CD8-positive, alpha-beta memory T cell (primary cell): ENCODE results near the gene CDK16. TPM values are rescaled to one million over a fixed set of nuclear protein-coding genes. Genes with fewer than 3 reads are reported as not detected.

ENCODE experiments used
- CTCF ChIA-PET: fragments of 350-600 bp; sonication (Branson Sonifier 250); formaldehyde crosslinking; loops from one replicate; lab custom pipeline; 2021; ENCODE audit warnings: antibody characterized with exemption; lab: Charles Lee
- POLR2A ChIA-PET: fragments of 350-600 bp; sonication (Branson Sonifier 250); formaldehyde crosslinking; loops from one replicate; lab custom pipeline; 2021; ENCODE audit warnings: antibody characterized with exemption; lab: Charles Lee
- DNase-seq, 5 donors: peaks; one replicate each; pipeline versions ENCODE4 v3.0.0 to v3.0.0-alpha.2; 2020 to 2022; ENCODE audit warnings: mixed read lengths in 1 of 5
- H3K27ac ChIP-seq: one replicate; pipeline ENCODE4 v1.7.0; 2013; ENCODE audit warnings: low read depth, mild to moderate bottlenecking, low read length, moderate library complexity
- H3K27me3 ChIP-seq: 2 replicates; pipeline ENCODE4 v1.7.0; 2013; ENCODE audit warnings: low read length, mild to moderate bottlenecking; ENCODE audit not compliant: insufficient read depth, poor library complexity, severe bottlenecking
- H3K36me3 ChIP-seq: 2 replicates; pipeline ENCODE4 v1.7.0; 2013; ENCODE audit warnings: mild to moderate bottlenecking, low read length, moderate library complexity; ENCODE audit not compliant: insufficient read depth
- H3K4me1 ChIP-seq: 2 replicates; pipeline ENCODE4 v1.7.0; 2013; ENCODE audit warnings: mild to moderate bottlenecking, low read length, moderate library complexity; ENCODE audit not compliant: insufficient read depth
- H3K4me3 ChIP-seq: 2 replicates; pipeline ENCODE4 v1.7.0; 2013; ENCODE audit warnings: mild to moderate bottlenecking, low read length
- H3K9me3 ChIP-seq: 2 replicates; pipeline ENCODE4 v1.7.0; 2013; ENCODE audit warnings: mild to moderate bottlenecking, low read length
- H3K27ac Mint-ChIP-seq, 8 donors: one replicate each; pipeline ENCODE4 v1.8.0; 2020 to 2021; ENCODE audit warnings: mixed read lengths in 8 of 8, mild to moderate bottlenecking in 6 of 8, inconsistent platforms in 3 of 8, moderate library complexity in 3 of 8
- H3K27me3 Mint-ChIP-seq, 2 donors: one replicate each; pipeline ENCODE4 v1.8.0; 2020 to 2021; ENCODE audit warnings: mixed read lengths in 2 of 2, mild to moderate bottlenecking in 1 of 2, moderate library complexity in 1 of 2
- H3K36me3 Mint-ChIP-seq, 3 donors: one replicate each; pipeline ENCODE4 v1.8.0; 2020 to 2021; ENCODE audit warnings: mixed read lengths in 3 of 3, inconsistent platforms in 1 of 3, mild to moderate bottlenecking in 1 of 3
- H3K4me1 Mint-ChIP-seq, 3 donors: one replicate each; pipeline ENCODE4 v1.8.0; 2020 to 2021; ENCODE audit warnings: mixed read lengths in 3 of 3, inconsistent platforms in 1 of 3, mild to moderate bottlenecking in 1 of 3
- H3K4me3 Mint-ChIP-seq, 7 donors: one replicate each; pipeline ENCODE4 v1.8.0; 2020 to 2021; ENCODE audit warnings: mixed read lengths in 7 of 7, mild to moderate bottlenecking in 6 of 7, moderate library complexity in 4 of 7, inconsistent platforms in 2 of 7
- H3K9me3 Mint-ChIP-seq, 5 donors: one replicate each; pipeline ENCODE4 v1.8.0; 2020 to 2022; ENCODE audit warnings: mixed read lengths in 5 of 5, mild to moderate bottlenecking in 3 of 5, moderate library complexity in 2 of 5, inconsistent platforms in 1 of 5
- polyA plus RNA-seq: library from polyadenylated mRNA; unstranded; fragments of 300-500 nt; fragmentation: Illumina TruSeq; gene quantifications from one replicate; pipeline ENCODE4 v1.2.3, GENCODE V29; 2021
- total RNA-seq, 2 experiments: library from RNA; stranded (reverse); gene quantifications; one replicate each; pipeline ENCODE4 v1.2.3, GENCODE V29; 2021

The CDK16 gene
- total RNA-seq (10 to 100 TPM; 48.2 to 49.1 TPM), polyA plus RNA-seq (14.5 TPM)

- Histone ChIP-seq H3K27me3 (no peaks in the 10 kb centered on the region), H3K4me1 (peaks cover 20% of the 10 kb centered on the region), H3K9me3 (no peaks in the 10 kb centered on the region), H3K36me3 (peaks cover 13% of the 10 kb centered on the region), H3K4me3 (peak within 1 kb of the TSS; percentile 78), H3K27ac (peak within 1 kb of the TSS; percentile 93)
- DNase-seq: peak; percentile 55 to 91 (median 85)
- ChIA-PET POLR2A (interaction anchor here (0.9 to 2.8 kb wide), 9 partner anchors 10 to 166 kb away, joined by 3 to 65 read pairs (median 4); partner anchors contain the start of genes NDUFB11, RBM10 and USP11), CTCF (interaction anchor here (0.9 to 1.3 kb wide), 3 partner anchors 27 to 167 kb away, joined by 3 to 4 read pairs (median 3); no protein-coding TSS in a partner anchor)
- H3K9me3 Mint-ChIP-seq: no peaks in the 10 kb centered on the region
- peak within 1 kb of the TSS; percentile 91 to 97 (median 96) for H3K4me3 Mint-ChIP-seq
- peaks cover 37 to 48% (median 37%) of the 10 kb centered on the region in 3 donors for H3K4me1 Mint-ChIP-seq
- peaks cover 0 to 2% of the 10 kb centered on the region in 2 donors for H3K27me3 Mint-ChIP-seq
- H3K27ac Mint-ChIP-seq: peak within 1 kb of the TSS; percentile 96 to 100 (median 99)
- peaks cover 4 to 51% (median 8%) of the 10 kb centered on the region in 3 donors for H3K36me3 Mint-ChIP-seq
These were observed at the start of gene CDK16 for GRCh38 chrX:47218280-47218919. TSS of gene CDK16 (plus strand) at chrX:47218681. CDS start at chrX:47223558, 4,877 bp downstream.

GRCh38 chrX:47169273-47169672 lies 49.2 kb upstream of the CDK16 start:
- no peaks in the 10 kb centered on the region for H3K27me3 ChIP-seq
- Mint-ChIP-seq H3K27ac (no peak overlapping the region), H3K9me3 (no peaks in the 10 kb centered on the region), H3K4me3 (no peak overlapping the region), H3K27me3 (peaks cover 0 to 7% of the 10 kb centered on the region in 2 donors), H3K4me1 (peaks cover 0 to 14% (median 1%) of the 10 kb centered on the region in 3 donors), H3K36me3 (peaks cover 0 to 55% (median 0%) of the 10 kb centered on the region in 3 donors)
- ChIA-PET CTCF (no interaction called here), POLR2A (no interaction called here)
- no peak overlapping the region for H3K4me3 ChIP-seq
- H3K4me1 ChIP-seq: no peaks in the 10 kb centered on the region
- H3K36me3 ChIP-seq: peaks cover 8% of the 10 kb centered on the region
- H3K27ac ChIP-seq: no peak overlapping the region
- H3K9me3 ChIP-seq: no peaks in the 10 kb centered on the region
- DNase-seq: no peak

DNA sequence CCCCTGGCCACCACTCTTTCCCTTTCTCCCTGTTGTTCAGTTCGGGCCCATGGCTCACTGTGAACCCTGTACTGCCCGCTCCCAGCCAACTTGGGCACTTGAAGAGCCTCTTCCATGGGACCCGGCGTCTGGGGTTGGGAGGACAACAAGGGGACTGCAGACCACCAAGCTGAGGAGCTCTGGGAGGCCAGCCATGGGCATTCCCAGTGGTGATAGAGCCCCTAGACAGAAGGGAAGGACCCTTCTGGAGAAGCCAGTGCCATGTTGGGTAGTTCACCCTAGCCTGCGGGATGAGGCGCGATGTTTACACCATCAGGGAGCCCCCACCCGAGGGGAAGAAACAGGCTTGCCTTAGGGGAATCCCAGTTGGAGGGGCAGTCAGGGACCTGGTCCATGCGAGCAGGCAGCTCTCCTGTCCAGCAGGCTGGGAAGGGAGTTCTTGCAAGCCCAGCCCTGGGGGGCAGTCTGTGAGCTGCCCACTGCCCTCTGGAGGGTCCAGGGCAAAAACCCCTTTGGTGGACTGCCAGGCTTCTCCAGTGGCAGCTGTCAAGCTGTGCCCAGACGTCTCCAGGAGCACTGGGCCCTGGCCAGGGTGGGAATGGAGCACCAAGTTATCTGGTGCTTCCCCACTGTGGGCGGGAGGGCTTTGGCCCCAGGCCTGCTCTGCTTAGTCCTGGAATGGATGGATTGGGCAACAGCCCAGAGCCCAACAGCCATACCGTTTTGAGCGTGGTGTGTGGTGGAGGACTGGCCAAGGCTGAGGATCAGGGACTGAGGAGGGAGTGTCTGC lies 48.6 kb upstream of the CDK16 start:
- Mint-ChIP-seq H3K4me3 (no peak overlapping the region), H3K36me3 (peaks cover 0 to 56% (median 0%) of the 10 kb centered on the region in 3 donors), H3K9me3 (no peaks in the 10 kb centered on the region), H3K4me1 (peaks cover 0 to 10% (median 1%) of the 10 kb centered on the region in 3 donors), H3K27me3 (peaks cover 0 to 7% of the 10 kb centered on the region in 2 donors), H3K27ac (peak overlapping the region in 2 of 8 donors; percentile 78 to 93)
- peaks cover 9% of the 10 kb centered on the region for H3K36me3 ChIP-seq
- H3K27me3 ChIP-seq: no peaks in the 10 kb centered on the region
- H3K9me3 ChIP-seq: no peaks in the 10 kb centered on the region
- ChIA-PET POLR2A (no interaction called here), CTCF (no interaction called here)
- no peak overlapping the region for H3K4me3 ChIP-seq
- H3K4me1 ChIP-seq: no peaks in the 10 kb centered on the region
- H3K27ac ChIP-seq: no peak overlapping the region
- DNase-seq: no peak

- DNase-seq: no peak
- Mint-ChIP-seq H3K27ac (no peak overlapping the region), H3K4me3 (no peak overlapping the region), H3K9me3 (no peaks in the 10 kb centered on the region), H3K36me3 (peaks cover 0 to 61% (median 0%) of the 10 kb centered on the region in 3 donors), H3K27me3 (peaks cover 0 to 7% of the 10 kb centered on the region in 2 donors), H3K4me1 (peaks cover 0 to 9% (median 1%) of the 10 kb centered on the region in 3 donors)
- H3K4me1 ChIP-seq: no peaks in the 10 kb centered on the region
- peaks cover 16% of the 10 kb centered on the region for H3K36me3 ChIP-seq
- no peak overlapping the region for H3K4me3 ChIP-seq
- H3K27me3 ChIP-seq: no peaks in the 10 kb centered on the region
- ChIA-PET POLR2A (no interaction called here), CTCF (no interaction called here)
- H3K9me3 ChIP-seq: no peaks in the 10 kb centered on the region
- no peak overlapping the region for H3K27ac ChIP-seq
These were observed 47.4 kb upstream of the CDK16 start for GRCh38 chrX:47170861-47171692.

GRCh38 chrX:47171996-47172395 lies 46.5 kb upstream of the CDK16 start:
- no peak overlapping the region for H3K4me3 Mint-ChIP-seq
- peaks cover 0 to 69% (median 0%) of the 10 kb centered on the region in 3 donors for H3K36me3 Mint-ChIP-seq
- DNase-seq: no peak
- no peaks in the 10 kb centered on the region for H3K27me3 ChIP-seq
- no peaks in the 10 kb centered on the region for H3K9me3 ChIP-seq
- H3K36me3 ChIP-seq: peaks cover 16% of the 10 kb centered on the region
- no peak overlapping the region for H3K27ac Mint-ChIP-seq
- ChIA-PET CTCF (no interaction called here), POLR2A (no interaction called here)
- H3K9me3 Mint-ChIP-seq: no peaks in the 10 kb centered on the region
- peaks cover 0 to 10% of the 10 kb centered on the region in 2 donors for H3K27me3 Mint-ChIP-seq
- H3K4me1 Mint-ChIP-seq: peaks cover 0 to 9% (median 1%) of the 10 kb centered on the region in 3 donors
- no peak overlapping the region for H3K27ac ChIP-seq
- no peak overlapping the region for H3K4me3 ChIP-seq
- H3K4me1 ChIP-seq: no peaks in the 10 kb centered on the region

DNA sequence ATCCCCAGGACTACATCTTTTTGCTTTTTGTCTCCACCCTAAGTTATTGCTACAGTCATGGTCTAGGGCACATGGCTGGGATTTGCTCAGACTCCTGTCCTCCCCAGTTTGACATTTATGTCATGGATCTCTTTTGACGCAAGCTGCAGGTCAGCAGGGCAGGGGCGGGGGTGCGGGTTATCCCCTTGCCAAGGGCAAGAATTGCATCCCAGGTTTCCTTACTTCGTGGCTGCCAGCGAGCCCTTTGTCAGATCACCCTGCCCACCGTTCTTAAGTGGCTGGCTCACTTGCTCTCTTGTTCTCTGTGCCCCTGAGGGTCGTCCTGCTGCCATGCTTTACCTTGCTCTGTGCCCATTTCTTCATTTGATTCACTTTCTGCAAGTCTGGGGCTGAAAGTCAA lies 45.9 kb upstream of the CDK16 start:
- H3K4me3 Mint-ChIP-seq: no peak overlapping the region
- Histone ChIP-seq H3K9me3 (no peaks in the 10 kb centered on the region), H3K36me3 (peaks cover 16% of the 10 kb centered on the region), H3K27ac (no peak overlapping the region), H3K27me3 (no peaks in the 10 kb centered on the region), H3K4me3 (no peak overlapping the region), H3K4me1 (no peaks in the 10 kb centered on the region)
- H3K9me3 Mint-ChIP-seq: no peaks in the 10 kb centered on the region
- H3K4me1 Mint-ChIP-seq: peaks cover 0 to 9% (median 1%) of the 10 kb centered on the region in 3 donors
- ChIA-PET POLR2A (no interaction called here), CTCF (no interaction called here)
- H3K27me3 Mint-ChIP-seq: peaks cover 0 to 11% of the 10 kb centered on the region in 2 donors
- peak overlapping the region in 1 of 8 donors; percentile 3 for H3K27ac Mint-ChIP-seq
- no peak for DNase-seq
- peaks cover 0 to 74% (median 0%) of the 10 kb centered on the region in 3 donors for H3K36me3 Mint-ChIP-seq

- Mint-ChIP-seq H3K9me3 (no peaks in the 10 kb centered on the region), H3K4me1 (peaks cover 0 to 5% (median 1%) of the 10 kb centered on the region in 3 donors), H3K27me3 (peaks cover 0 to 11% of the 10 kb centered on the region in 2 donors), H3K27ac (peak overlapping the region in 1 of 8 donors; percentile 19), H3K36me3 (peaks cover 0 to 80% (median 0%) of the 10 kb centered on the region in 3 donors), H3K4me3 (peak overlapping the region in 1 of 7 donors; percentile 41)
- Histone ChIP-seq H3K9me3 (no peaks in the 10 kb centered on the region), H3K27ac (no peak overlapping the region), H3K4me1 (no peaks in the 10 kb centered on the region), H3K36me3 (peaks cover 16% of the 10 kb centered on the region), H3K4me3 (no peak overlapping the region), H3K27me3 (no peaks in the 10 kb centered on the region)
- ChIA-PET CTCF (no interaction called here), POLR2A (no interaction called here)
- no peak for DNase-seq
These were observed 45.3 kb upstream of the CDK16 start for GRCh38 chrX:47172971-47173792.
